ENCODE data around the gene DLG4.

DNA sequence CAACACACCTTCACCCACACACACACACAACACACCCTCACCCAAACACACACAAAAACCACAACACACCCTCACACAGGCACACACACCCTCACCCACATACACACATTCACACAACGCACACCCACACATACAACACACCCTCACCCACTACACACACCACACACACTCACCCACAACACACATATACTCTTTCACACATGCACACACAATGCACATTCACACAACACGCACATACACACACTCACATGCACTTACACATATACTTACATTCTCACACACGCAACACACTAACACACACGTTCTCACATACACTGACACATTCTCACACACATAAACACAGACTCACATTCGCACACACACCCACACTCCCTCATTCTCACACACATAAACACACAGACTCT is 44.3 kb downstream of the DLG4 start:
- TF ChIP-seq POLR2A (IDR thresholded peaks at IDR 0.05; ENCODE audit: low read depth, low read length) = no peak
- TF ChIP-seq POLR2AphosphoS5 (IDR thresholded peaks at IDR 0.05; ENCODE audit: insufficient read depth, low read depth, low read length) = no peak
- TF ChIP-seq EZH2 (IDR thresholded peaks at IDR 0.05; ENCODE audit: borderline replicate concordance, low read depth, low read length, severe bottlenecking) = no peak
- no peak for TF ChIP-seq MYC (IDR thresholded peaks at IDR 0.05; ENCODE audit: low read depth, low read length)
- TF ChIP-seq, protein P1, sequence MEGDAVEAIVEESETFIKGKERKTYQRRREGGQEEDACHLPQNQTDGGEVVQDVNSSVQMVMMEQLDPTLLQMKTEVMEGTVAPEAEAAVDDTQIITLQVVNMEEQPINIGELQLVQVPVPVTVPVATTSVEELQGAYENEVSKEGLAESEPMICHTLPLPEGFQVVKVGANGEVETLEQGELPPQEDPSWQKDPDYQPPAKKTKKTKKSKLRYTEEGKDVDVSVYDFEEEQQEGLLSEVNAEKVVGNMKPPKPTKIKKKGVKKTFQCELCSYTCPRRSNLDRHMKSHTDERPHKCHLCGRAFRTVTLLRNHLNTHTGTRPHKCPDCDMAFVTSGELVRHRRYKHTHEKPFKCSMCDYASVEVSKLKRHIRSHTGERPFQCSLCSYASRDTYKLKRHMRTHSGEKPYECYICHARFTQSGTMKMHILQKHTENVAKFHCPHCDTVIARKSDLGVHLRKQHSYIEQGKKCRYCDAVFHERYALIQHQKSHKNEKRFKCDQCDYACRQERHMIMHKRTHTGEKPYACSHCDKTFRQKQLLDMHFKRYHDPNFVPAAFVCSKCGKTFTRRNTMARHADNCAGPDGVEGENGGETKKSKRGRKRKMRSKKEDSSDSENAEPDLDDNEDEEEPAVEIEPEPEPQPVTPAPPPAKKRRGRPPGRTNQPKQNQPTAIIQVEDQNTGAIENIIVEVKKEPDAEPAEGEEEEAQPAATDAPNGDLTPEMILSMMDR (IDR thresholded peaks at IDR 0.05; ENCODE audit: extremely low read depth in 1 of 2, insufficient read depth in 1 of 2, low read depth in 1 of 2, low read length in 2 of 2) = no peak
- TF ChIP-seq, protein P2, sequence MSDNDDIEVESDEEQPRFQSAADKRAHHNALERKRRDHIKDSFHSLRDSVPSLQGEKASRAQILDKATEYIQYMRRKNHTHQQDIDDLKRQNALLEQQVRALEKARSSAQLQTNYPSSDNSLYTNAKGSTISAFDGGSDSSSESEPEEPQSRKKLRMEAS (IDR thresholded peaks at IDR 0.05; ENCODE audit: insufficient read depth, insufficient read length) = no peak
- no peak for TF ChIP-seq JUN (IDR thresholded peaks at IDR 0.05; ENCODE audit: borderline replicate concordance, insufficient read depth, insufficient read length, low read depth)
- no peak for TF ChIP-seq FOS (IDR thresholded peaks at IDR 0.05; ENCODE audit: borderline replicate concordance, insufficient read depth, low read length)

All from endothelial cell of umbilical vein (primary cell).